HEK293 (cell line): ENCODE results near the gene LMNA.

ENCODE experiments used
- CTCF ChIA-PET: fragments of 350-600 bp; formaldehyde crosslinking; extraction: SDS; loops from one replicate; lab custom pipeline; 2021; ENCODE audit warnings: antibody characterized with exemption; lab: Yijun Ruan, JAX
- POLR2A ChIA-PET: fragments of 300-600 bp; formaldehyde crosslinking; extraction: SDS; loops from one replicate; lab custom pipeline; 2020; ENCODE audit warnings: antibody characterized with exemption, inconsistent platforms; lab: Yijun Ruan, JAX
- H3K27ac ChIP-seq: fragments of 200-500 bp; sonication (Bioruptor generic); 2 replicates; pipeline ENCODE4 v1.5.1; 2014; ENCODE audit warnings: low read depth, low read length, control low read depth, inconsistent platforms; ENCODE audit errors: extremely low read depth
- H3K36me3 ChIP-seq, 2 experiments: fragments of 200-500 bp in 1 of 2; sonication (Bioruptor generic) in 1 of 2; 1 replicate in 1 of 2; 2 replicates in 1 of 2; pipeline ENCODE4 v1.5.1; 2014 to 2017; ENCODE audit warnings: inconsistent platforms in 2 of 2, low read length in 2 of 2; ENCODE audit not compliant: control insufficient read depth in 2 of 2, insufficient read depth in 1 of 2
- H3K4me1 ChIP-seq: fragments of 200-500 bp; sonication (Bioruptor generic); 2 replicates; pipeline ENCODE4 v1.5.1; 2014; ENCODE audit warnings: mild to moderate bottlenecking, low read length, inconsistent platforms; ENCODE audit not compliant: control insufficient read depth, insufficient read depth
- H3K4me3 ChIP-seq: 2 replicates; pipeline ENCODE4 v1.5.1; 2011; ENCODE audit warnings: low read depth, mild to moderate bottlenecking, control low read depth, low read length, moderate library complexity
- H3K9me3 ChIP-seq: fragments of 200-500 bp; sonication (Bioruptor generic); 2 replicates; pipeline ENCODE4 v1.5.1; 2014; ENCODE audit warnings: low read depth, low read length, inconsistent platforms; ENCODE audit not compliant: control insufficient read depth, insufficient read depth
- BCL11B ChIP-seq: fragments of 450-650 bp; formaldehyde crosslinking; IDR thresholded peaks from 2 replicates; pipeline ENCODE4 v1.5.1; 2016; ENCODE audit warnings: low read depth, missing biosample characterization, missing genetic modification characterization
- EGR2 ChIP-seq: fragments of 450-650 bp; formaldehyde crosslinking; IDR thresholded peaks from 2 replicates; pipeline ENCODE4 v1.5.1; 2016; ENCODE audit warnings: low read depth, missing biosample characterization, missing genetic modification characterization
- FEZF1 ChIP-seq: fragments of 450-650 bp; formaldehyde crosslinking; IDR thresholded peaks from 2 replicates; pipeline ENCODE4 v1.5.1; 2016; ENCODE audit warnings: missing biosample characterization, missing genetic modification characterization
- GLI4 ChIP-seq: fragments of 450-650 bp; formaldehyde crosslinking; IDR thresholded peaks from 2 replicates; pipeline ENCODE4 v1.5.1; 2016; ENCODE audit warnings: missing biosample characterization, missing genetic modification characterization
- GLIS1 ChIP-seq: fragments of 450-650 bp; formaldehyde crosslinking; IDR thresholded peaks from 2 replicates; pipeline ENCODE4 v1.5.1; 2016; ENCODE audit warnings: missing biosample characterization, missing genetic modification characterization
- HOXD13 ChIP-seq: sonication (generic); formaldehyde crosslinking; IDR thresholded peaks from 2 replicates; pipeline ENCODE4 v1.8.0; 2022; ENCODE audit warnings: missing genetic modification reagents, borderline replicate concordance
- IKZF3 ChIP-seq: fragments of 450-650 bp; IDR thresholded peaks from 2 replicates; pipeline ENCODE4 v1.5.0; 2018; ENCODE audit warnings: missing biosample characterization, mild to moderate bottlenecking, missing genetic modification characterization, moderate library complexity
- KLF16 ChIP-seq: fragments of 450-650 bp; formaldehyde crosslinking; IDR thresholded peaks from 2 replicates; pipeline ENCODE4 v1.5.1; 2017; ENCODE audit warnings: missing biosample characterization, missing genetic modification characterization
- KLF8 ChIP-seq: fragments of 450-650 bp; formaldehyde crosslinking; IDR thresholded peaks from 2 replicates; pipeline ENCODE4 v1.5.1; 2016; ENCODE audit warnings: missing biosample characterization, missing genetic modification characterization
- MZF1 ChIP-seq: fragments of 450-650 bp; formaldehyde crosslinking; IDR thresholded peaks from 2 replicates; pipeline ENCODE4 v1.5.1; 2017; ENCODE audit warnings: missing biosample characterization, missing genetic modification characterization, borderline replicate concordance
- OSR2 ChIP-seq: fragments of 450-650 bp; formaldehyde crosslinking; IDR thresholded peaks from 2 replicates; pipeline ENCODE4 v1.5.1; 2016; ENCODE audit warnings: missing biosample characterization, missing genetic modification characterization
- PRDM10 ChIP-seq: fragments of 450-650 bp; formaldehyde crosslinking; IDR thresholded peaks from 2 replicates; pipeline ENCODE4 v1.5.1; 2016; ENCODE audit warnings: missing biosample characterization, missing genetic modification characterization
- SALL2 ChIP-seq: fragments of 450-650 bp; formaldehyde crosslinking; IDR thresholded peaks from 2 replicates; pipeline ENCODE4 v1.5.0; 2017; ENCODE audit warnings: missing biosample characterization, mild to moderate bottlenecking, missing genetic modification characterization, borderline replicate concordance
- SP3 ChIP-seq: fragments of 450-650 bp; formaldehyde crosslinking; IDR thresholded peaks from 2 replicates; pipeline ENCODE4 v1.5.1; 2016; ENCODE audit warnings: missing biosample characterization, missing genetic modification characterization
- WT1 ChIP-seq: fragments of 450-650 bp; formaldehyde crosslinking; IDR thresholded peaks from 2 replicates; pipeline ENCODE4 v1.5.1; 2016; ENCODE audit warnings: missing biosample characterization, missing genetic modification characterization
- ZBTB26 ChIP-seq: fragments of 450-650 bp; formaldehyde crosslinking; optimal IDR thresholded peaks from 2 replicates; pipeline ENCODE3; 2016; ENCODE audit warnings: missing biosample characterization, mild to moderate bottlenecking, missing genetic modification characterization
- ZBTB44 ChIP-seq: fragments of 450-650 bp; IDR thresholded peaks from 2 replicates; pipeline ENCODE4 v1.5.1; 2018; ENCODE audit warnings: missing biosample characterization, mild to moderate bottlenecking, missing genetic modification characterization
- ZNF140 ChIP-seq: fragments of 450-650 bp; formaldehyde crosslinking; IDR thresholded peaks from 2 replicates; pipeline ENCODE4 v1.5.1; 2016; ENCODE audit warnings: missing biosample characterization, missing genetic modification characterization
- ZNF19 ChIP-seq: fragments of 450-650 bp; formaldehyde crosslinking; IDR thresholded peaks from 2 replicates; pipeline ENCODE4; 2016; ENCODE audit warnings: missing biosample characterization, missing genetic modification characterization, low read depth
- ZNF558 ChIP-seq: fragments of 450-650 bp; formaldehyde crosslinking; IDR thresholded peaks from 2 replicates; pipeline ENCODE4 v1.5.1; 2016; ENCODE audit warnings: missing biosample characterization, missing genetic modification characterization
- ZNF623 ChIP-seq: fragments of 450-650 bp; formaldehyde crosslinking; IDR thresholded peaks from 2 replicates; pipeline ENCODE4 v1.5.1; 2016; ENCODE audit warnings: missing biosample characterization, missing genetic modification characterization
- ZNF626 ChIP-seq: fragments of 450-650 bp; sonication (Bioruptor Pico); formaldehyde crosslinking; IDR thresholded peaks from 2 replicates; pipeline ENCODE4 v1.5.1; 2018; ENCODE audit warnings: missing biosample characterization, missing genetic modification characterization, inconsistent platforms
- ZNF629 ChIP-seq: fragments of 450-650 bp; formaldehyde crosslinking; IDR thresholded peaks from 2 replicates; pipeline ENCODE4 v1.5.1; 2017; ENCODE audit warnings: missing biosample characterization, missing genetic modification characterization
- ZNF664 ChIP-seq: fragments of 450-650 bp; formaldehyde crosslinking; IDR thresholded peaks from 2 replicates; pipeline ENCODE4 v1.5.1; 2016; ENCODE audit warnings: missing biosample characterization, missing genetic modification characterization
- ZSCAN16 ChIP-seq: fragments of 450-650 bp; formaldehyde crosslinking; IDR thresholded peaks from 2 replicates; pipeline ENCODE4 v1.5.1; 2016; ENCODE audit warnings: missing biosample characterization, missing genetic modification characterization
- ZXDB ChIP-seq: fragments of 450-650 bp; formaldehyde crosslinking; IDR thresholded peaks from 2 replicates; pipeline ENCODE4 v1.5.1; 2016; ENCODE audit warnings: missing biosample characterization, missing genetic modification characterization

LMNA gene

GRCh38 chr1:156144742-156145141 is 30.2 kb downstream of the LMNA start:
- no peak overlapping the region for H3K27ac ChIP-seq
- CTCF ChIA-PET, result interaction anchor here (1.1 to 13.7 kb wide), 3 partner anchors 15 to 82 kb away, joined by 4 to 210 read pairs (median 6); no protein-coding TSS in a partner anchor
- H3K9me3 ChIP-seq, result no peaks in the 10 kb centered on the region
- TF ChIP-seq KLF8 (tag by site-specific recombination), result no peak
- TF ChIP-seq EGR2, result no peak
- no peak for TF ChIP-seq ZBTB26 (tag by site-specific recombination)
- TF ChIP-seq GLI4, result no peak
- no peak for TF ChIP-seq ZNF623 (tag by site-specific recombination)
- TF ChIP-seq IKZF3 (tag by site-specific recombination), result no peak
- no peak for TF ChIP-seq HOXD13 (CRISPR knock-in tag)
- TF ChIP-seq, all 188 proteins: peak for 0
- POLR2A ChIA-PET, result no interaction called here
- Histone ChIP-seq H3K4me1 (no peaks in the 10 kb centered on the region), H3K36me3 (no peaks in the 10 kb centered on the region), H3K4me3 (no peak overlapping the region)

GRCh38 chr1:156145650-156146019 is 31.1 kb downstream of the LMNA start:
- no peaks in the 10 kb centered on the region for H3K36me3 ChIP-seq
- TF ChIP-seq ZNF558 (tag by site-specific recombination) (peak; percentile 92), SALL2 (tag by site-specific recombination) (no peak), ZNF19 (no peak), KLF16 (tag by site-specific recombination) (no peak), MZF1 (tag by site-specific recombination) (no peak), BCL11B (no peak), ZBTB44 (no peak), ZNF626 (tag by site-specific recombination) (no peak)
- ChIA-PET CTCF (interaction anchor here (0.6 to 13.7 kb wide), 21 partner anchors 14 to 300 kb away, joined by 3 to 210 read pairs (median 5); partner anchors contain the start of genes PAQR6, PMF1 and SLC25A44), POLR2A (interaction anchor here (0.5 to 1.8 kb wide), 3 partner anchors 67 to 79 kb away, joined by 4 to 11 read pairs (median 8); partner anchors contain the start of gene PMF1)
- H3K4me3 ChIP-seq, result no peak overlapping the region
- H3K27ac ChIP-seq, result no peak overlapping the region
- H3K4me1 ChIP-seq, result no peaks in the 10 kb centered on the region
- no peaks in the 10 kb centered on the region for H3K9me3 ChIP-seq

GRCh38 chr1:156146020-156146768 is 31.7 kb downstream of the LMNA start:
- no peak overlapping the region for H3K27ac ChIP-seq
- ChIA-PET POLR2A (interaction anchor here (0.5 to 1.8 kb wide), 3 partner anchors 67 to 79 kb away, joined by 4 to 11 read pairs (median 8); partner anchors contain the start of gene PMF1), CTCF (interaction anchor here (0.6 to 13.7 kb wide), 23 partner anchors 15 to 300 kb away, joined by 3 to 210 read pairs (median 4); partner anchors contain the start of genes PAQR6, PMF1 and SLC25A44)
- no peak overlapping the region; the same call in 1 of the 2 replicates for H3K4me3 ChIP-seq
- no peaks in the 10 kb centered on the region for H3K9me3 ChIP-seq
- no peaks in the 10 kb centered on the region for H3K36me3 ChIP-seq
- no peaks in the 10 kb centered on the region for H3K4me1 ChIP-seq
- peak; percentile 79 for TF ChIP-seq FEZF1 (tag by site-specific recombination)
- TF ChIP-seq PRDM10 (tag by site-specific recombination), result peak; percentile 92
- TF ChIP-seq ZNF629 (tag by site-specific recombination), result peak; percentile 70
- TF ChIP-seq SP3 (tag by site-specific recombination), result 0 out of 2 replicates have a peak, but pooled peaks have one; percentile 31
- no peak for TF ChIP-seq ZSCAN16 (tag by site-specific recombination)
- TF ChIP-seq ZNF664 (tag by site-specific recombination), result peak; percentile 9; the same call in 1 of the 2 replicates
- TF ChIP-seq OSR2 (tag by site-specific recombination), result peak; percentile 95
- 0 out of 2 replicates have a peak, but pooled peaks have one; percentile 32 for TF ChIP-seq ZXDB (tag by site-specific recombination)
- 0 out of 2 replicates have a peak, but pooled peaks have one; percentile 13 for TF ChIP-seq WT1 (tag by site-specific recombination)
- no peak for TF ChIP-seq ZNF140
- peak; percentile 22; the same call in 1 of the 2 replicates for TF ChIP-seq GLIS1
